Coronary artery (tissue), 2 donors: ENCODE data around the gene FAM3B.

ENCODE experiments used
- DNase-seq: peaks from one replicate; pipeline ENCODE4 v3.0.0-alpha.2; 2017; ENCODE audit warnings: low spot score
- H3K27ac ChIP-seq, 2 donors: fragments of 200-600 bp; sonication (generic); one replicate each; pipeline ENCODE4 v1.5.1; 2016 to 2019
- H3K4me3 ChIP-seq: fragments of 200-600 bp; sonication (generic); 2 replicates; pipeline ENCODE4 v1.5.1; 2016; ENCODE audit warnings: mild to moderate bottlenecking, moderate library complexity
- CTCF ChIP-seq: fragments of 200-600 bp; sonication (generic); IDR thresholded peaks from one replicate; pipeline ENCODE4 v1.5.1; 2019; ENCODE audit warnings: antibody characterized with exemption

Gene FAM3B

GRCh38 chr21:41406340-41406739, 89.7 kb downstream of the FAM3B start:
- peak; percentile 16 for DNase-seq
- Histone ChIP-seq H3K4me3 (no peak overlapping the region), H3K27ac (no peak overlapping the region)
- no peak for TF ChIP-seq CTCF
